ENCODE measurements around the gene PTCH1. TPM values are rescaled to one million over a fixed set of nuclear protein-coding genes. Genes with fewer than 3 reads are reported as not detected.

PTCH1 gene
- total and polyA plus RNA-seq, 2 donors (not counting 1 experiment from before 2014, with no cell fraction given) = 3.5 to 13.8 TPM

DNA sequence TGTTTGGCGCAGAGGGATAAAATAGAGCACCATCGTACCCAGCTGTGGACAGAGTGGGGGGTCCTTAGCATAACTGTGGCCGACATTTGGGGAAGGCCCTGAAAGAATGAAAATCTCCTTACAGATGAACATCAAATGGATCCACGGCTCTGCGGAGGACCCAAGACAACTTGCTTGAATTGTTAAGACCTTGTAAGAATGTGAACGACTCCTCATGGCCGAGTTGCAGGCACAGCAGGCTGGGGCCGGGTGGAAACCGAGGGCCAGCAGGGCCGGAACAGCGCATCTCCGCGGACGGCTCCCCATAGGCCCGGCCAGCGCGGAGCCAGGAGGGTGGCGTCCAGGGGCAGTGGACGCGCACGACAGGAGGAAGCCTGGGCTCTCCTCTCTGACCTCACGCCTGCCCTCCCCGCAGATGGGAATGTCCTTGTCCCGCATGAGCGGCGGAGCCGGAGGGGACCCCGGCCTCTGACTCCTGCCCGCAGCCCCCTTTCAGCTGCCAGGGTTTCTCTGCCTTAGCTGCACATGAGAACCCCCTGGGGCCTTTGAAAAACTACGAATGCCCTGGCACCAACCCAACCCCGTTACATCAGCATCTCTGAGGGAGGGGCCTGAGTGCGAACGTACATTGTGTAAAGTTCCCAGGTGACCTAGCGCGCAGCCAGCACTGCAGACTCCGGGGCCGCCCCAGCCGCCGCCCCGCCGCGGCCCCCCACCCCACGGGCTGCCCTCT, 36.2 kb upstream of the PTCH1 start:
- Histone ChIP-seq H3K36me3 (replicated peaks in 1 of 2; ENCODE audit: control extremely low read depth in 1 of 2, control insufficient read depth in 1 of 2, extremely low read depth in 1 of 2, insufficient read depth in 2 of 2, low read length in 1 of 2) (no peaks in the 10 kb centered on the region), H3K27me3 (replicated peaks in 1 of 4; ENCODE audit: control extremely low read depth in 1 of 4, control insufficient read depth in 3 of 4, insufficient read depth in 4 of 4, low read length in 3 of 4) (peaks cover 0 to 21% (median 4%) of the 10 kb centered on the region in 4 experiments), H3K4me2 (replicated peaks; ENCODE audit: low read depth, low read length, poor library complexity, severe bottlenecking) (no peak overlapping the region), H2AFZ (ENCODE audit: insufficient read depth, low read depth, low read length, poor library complexity, severe bottlenecking) (no peak overlapping the region), H3K9ac (ENCODE audit: low read length) (no peak overlapping the region), H3K27ac (ENCODE audit: low read length in 2 of 2) (no peak overlapping the region), H3K9me3 (ENCODE audit: control extremely low read depth in 1 of 3, control insufficient read depth in 2 of 3, insufficient read depth in 1 of 3, low read length in 2 of 3) (peaks cover 0 to 11% (median 0%) of the 10 kb centered on the region in 3 donors), H4K20me1 (ENCODE audit: control insufficient read depth, insufficient read depth, low read length, poor library complexity, severe bottlenecking) (no peaks in the 10 kb centered on the region), H3K4me3 (ENCODE audit: control extremely low read depth in 1 of 5, extremely low read depth in 1 of 5, insufficient read depth in 1 of 5, low read depth in 2 of 5, low read length in 4 of 5) (no peak overlapping the region), H3K4me1 (ENCODE audit: control insufficient read depth in 2 of 2, insufficient read depth in 2 of 2, low read length in 2 of 2) (no peaks in the 10 kb centered on the region), H3K79me2 (ENCODE audit: control insufficient read depth, insufficient read depth, low read length) (no peaks in the 10 kb centered on the region)
- intact Hi-C loops (cut with micrococcal nuclease) = no loop called here
- POLR2A ChIA-PET = no interaction called here
- 38% methylated on average over 38 of the region's 43 CpGs for whole genome bisulfite sequencing (ENCODE audit: insufficient coverage)
- CTCF ChIA-PET = no interaction called here
- Mint-ChIP-seq H3K27ac (no peak overlapping the region), H3K4me1 (no peaks in the 10 kb centered on the region), H3K4me3 (no peak overlapping the region), H3K27me3 (peaks cover 58% of the 10 kb centered on the region), H3K9me3 (ENCODE audit: insufficient read depth) (no peaks in the 10 kb centered on the region)
- ATAC-seq (ENCODE audit: low read depth) (no peak), DNase-seq (no peak)
- TF ChIP-seq, protein P1, sequence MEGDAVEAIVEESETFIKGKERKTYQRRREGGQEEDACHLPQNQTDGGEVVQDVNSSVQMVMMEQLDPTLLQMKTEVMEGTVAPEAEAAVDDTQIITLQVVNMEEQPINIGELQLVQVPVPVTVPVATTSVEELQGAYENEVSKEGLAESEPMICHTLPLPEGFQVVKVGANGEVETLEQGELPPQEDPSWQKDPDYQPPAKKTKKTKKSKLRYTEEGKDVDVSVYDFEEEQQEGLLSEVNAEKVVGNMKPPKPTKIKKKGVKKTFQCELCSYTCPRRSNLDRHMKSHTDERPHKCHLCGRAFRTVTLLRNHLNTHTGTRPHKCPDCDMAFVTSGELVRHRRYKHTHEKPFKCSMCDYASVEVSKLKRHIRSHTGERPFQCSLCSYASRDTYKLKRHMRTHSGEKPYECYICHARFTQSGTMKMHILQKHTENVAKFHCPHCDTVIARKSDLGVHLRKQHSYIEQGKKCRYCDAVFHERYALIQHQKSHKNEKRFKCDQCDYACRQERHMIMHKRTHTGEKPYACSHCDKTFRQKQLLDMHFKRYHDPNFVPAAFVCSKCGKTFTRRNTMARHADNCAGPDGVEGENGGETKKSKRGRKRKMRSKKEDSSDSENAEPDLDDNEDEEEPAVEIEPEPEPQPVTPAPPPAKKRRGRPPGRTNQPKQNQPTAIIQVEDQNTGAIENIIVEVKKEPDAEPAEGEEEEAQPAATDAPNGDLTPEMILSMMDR (IDR thresholded peaks at IDR 0.05) = no peak
- no peak for TF ChIP-seq EZH2 (IDR thresholded peaks at IDR 0.05; ENCODE audit: borderline replicate concordance, insufficient read depth, low read depth, low read length, poor library complexity, severe bottlenecking)

DNA sequence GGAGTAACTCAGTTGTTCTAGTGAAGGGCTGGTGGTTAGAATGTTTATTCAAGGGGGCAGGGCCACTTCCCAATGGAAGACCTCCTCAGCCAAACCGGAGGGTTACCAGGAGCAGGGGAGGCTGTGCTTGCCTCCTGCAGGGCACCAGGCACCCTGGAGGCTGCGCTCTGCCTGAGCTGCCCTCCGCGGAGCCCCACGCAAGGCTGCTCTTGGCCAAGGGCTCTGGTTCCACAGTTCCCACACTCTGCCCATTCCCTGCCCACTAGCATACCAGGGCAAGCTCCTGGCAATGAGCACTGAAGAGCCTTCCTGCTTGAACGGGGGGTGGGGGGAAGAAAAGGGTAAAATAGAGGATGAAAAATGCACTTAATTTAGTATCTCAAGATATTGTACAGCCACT, 35.5 kb upstream of the PTCH1 start:
- Histone ChIP-seq H3K4me3 (ENCODE audit: control extremely low read depth in 1 of 5, extremely low read depth in 1 of 5, insufficient read depth in 1 of 5, low read depth in 2 of 5, low read length in 4 of 5) (no peak overlapping the region), H3K9ac (ENCODE audit: low read length) (no peak overlapping the region), H3K27ac (ENCODE audit: low read length in 2 of 2) (no peak overlapping the region), H2AFZ (ENCODE audit: insufficient read depth, low read depth, low read length, poor library complexity, severe bottlenecking) (no peak overlapping the region), H4K20me1 (ENCODE audit: control insufficient read depth, insufficient read depth, low read length, poor library complexity, severe bottlenecking) (no peaks in the 10 kb centered on the region), H3K4me2 (replicated peaks; ENCODE audit: low read depth, low read length, poor library complexity, severe bottlenecking) (no peak overlapping the region), H3K9me3 (ENCODE audit: control extremely low read depth in 1 of 3, control insufficient read depth in 2 of 3, insufficient read depth in 1 of 3, low read length in 2 of 3) (peaks cover 0 to 11% (median 0%) of the 10 kb centered on the region in 3 donors), H3K4me1 (ENCODE audit: control insufficient read depth in 2 of 2, insufficient read depth in 2 of 2, low read length in 2 of 2) (no peaks in the 10 kb centered on the region), H3K79me2 (ENCODE audit: control insufficient read depth, insufficient read depth, low read length) (no peaks in the 10 kb centered on the region), H3K36me3 (replicated peaks in 1 of 2; ENCODE audit: control extremely low read depth in 1 of 2, control insufficient read depth in 1 of 2, extremely low read depth in 1 of 2, insufficient read depth in 2 of 2, low read length in 1 of 2) (no peaks in the 10 kb centered on the region), H3K27me3 (replicated peaks in 1 of 4; ENCODE audit: control extremely low read depth in 1 of 4, control insufficient read depth in 3 of 4, insufficient read depth in 4 of 4, low read length in 3 of 4) (peaks cover 0 to 21% (median 4%) of the 10 kb centered on the region in 4 experiments)
- ChIA-PET POLR2A (no interaction called here), CTCF (interaction anchor here (0.8 kb wide), 1 partner anchor 13 kb away, joined by 3 read pairs; no protein-coding TSS in a partner anchor)
- no peak for DNase-seq
- no peak overlapping the region for H3K4me3 Mint-ChIP-seq
- H3K27me3 Mint-ChIP-seq = peaks cover 56% of the 10 kb centered on the region
- intact Hi-C loops (cut with micrococcal nuclease) = no loop called here
- no peaks in the 10 kb centered on the region for H3K9me3 Mint-ChIP-seq (ENCODE audit: insufficient read depth)
- no peak for ATAC-seq (ENCODE audit: low read depth)
- no peak for TF ChIP-seq EZH2 (IDR thresholded peaks at IDR 0.05; ENCODE audit: borderline replicate concordance, insufficient read depth, low read depth, low read length, poor library complexity, severe bottlenecking)
- TF ChIP-seq, protein P1 (IDR thresholded peaks at IDR 0.05) = no peak
- no peaks in the 10 kb centered on the region for H3K4me1 Mint-ChIP-seq
- H3K27ac Mint-ChIP-seq = no peak overlapping the region
- WGBS (ENCODE audit: insufficient coverage) = 100% methylated on average over 4 of the region's 6 CpGs

All from B cell (primary cell).